IPS DF 6.9 (cell line): ENCODE data around the gene COL26A1.
"Not testable (repeated sequence)": the region's sequence is repeated elsewhere in the genome, so short reads cannot be mapped to it uniquely, and the experiment has no call there.

Source experiments
- DNase-seq: peaks from one replicate; pipeline ENCODE4 v3.0.0-alpha.2; 2013; ENCODE audit warnings: low read depth, low spot score
- H3K27ac ChIP-seq: one replicate; pipeline ENCODE4 v1.5.1; 2013; ENCODE audit warnings: low read length, control low read depth
- H3K27me3 ChIP-seq: 2 replicates; pipeline ENCODE4 v1.6.1; 2013; ENCODE audit warnings: mild to moderate bottlenecking, low read length; ENCODE audit not compliant: control insufficient read depth, insufficient read depth
- H3K36me3 ChIP-seq: 2 replicates; pipeline ENCODE4 v1.6.1; 2013; ENCODE audit warnings: low read length; ENCODE audit not compliant: control insufficient read depth, insufficient read depth
- H3K4me1 ChIP-seq: 2 replicates; pipeline ENCODE4 v1.6.1; 2013; ENCODE audit warnings: low read length; ENCODE audit not compliant: control insufficient read depth, insufficient read depth
- H3K4me3 ChIP-seq: 2 replicates; pipeline ENCODE4 v1.5.1; 2013; ENCODE audit warnings: mild to moderate bottlenecking, low read length
- H3K9me3 ChIP-seq: 2 replicates; pipeline ENCODE4 v1.6.1; 2013; ENCODE audit warnings: low read length, inconsistent platforms; ENCODE audit not compliant: control insufficient read depth, insufficient read depth
- WGBS: extraction: QIAGEN DNeasy Blood & Tissue Kit; methylation state at CpG from one replicate; pipeline ENCODE4 v1.1.7; 2013; ENCODE audit warnings: mixed read lengths, missing lambda C conversion rate; ENCODE audit not compliant: insufficient read length, insufficient coverage; 5-methylcytosine and 5-hydroxymethylcytosine counted together

COL26A1 gene

GRCh38 chr7:101604934-101605332 lies 242.3 kb downstream of the COL26A1 start:
- not testable (repeated sequence) for H3K27ac ChIP-seq, H3K4me1 ChIP-seq, H3K27me3 ChIP-seq, H3K36me3 ChIP-seq, H3K9me3 ChIP-seq, DNase-seq, H3K4me3 ChIP-seq
- no CpG with 5 or more reads among the region's 2 CpGs for WGBS

GRCh38 chr7:101605611-101606497 lies 243.2 kb downstream of the COL26A1 start:
- WGBS: no CpG with 5 or more reads among the region's 26 CpGs
- no peak for DNase-seq
- Histone ChIP-seq H3K27me3 (no peaks in the 10 kb centered on the region), H3K27ac (no peak overlapping the region), H3K9me3 (no peaks in the 10 kb centered on the region), H3K36me3 (no peaks in the 10 kb centered on the region), H3K4me3 (no peak overlapping the region), H3K4me1 (peaks cover 5% of the 10 kb centered on the region; the same call in 1 of the 2 replicates)

- Histone ChIP-seq H3K4me1 (peaks cover 5% of the 10 kb centered on the region; the same call in 1 of the 2 replicates), H3K27ac (no peak overlapping the region), H3K36me3 (no peaks in the 10 kb centered on the region), H3K9me3 (no peaks in the 10 kb centered on the region), H3K4me3 (no peak overlapping the region), H3K27me3 (no peaks in the 10 kb centered on the region)
- WGBS: no CpG with 5 or more reads among the region's 2 CpGs
- no peak for DNase-seq
Measured at GRCh38 chr7:101606498-101606923, 243.8 kb downstream of the COL26A1 start.
